Endodermal cell (in vitro differentiated cells): ENCODE results near the gene CACTIN. TPM values are rescaled to one million over a fixed set of nuclear protein-coding genes. Genes with fewer than 3 reads are reported as not detected.

Source experiments
- DNase-seq: peaks from one replicate; pipeline ENCODE4 v3.0.0-alpha.2; 2017
- H3K27ac ChIP-seq: 2 replicates; pipeline ENCODE4 v1.5.1; 2013; ENCODE audit warnings: mild to moderate bottlenecking, low read depth, low read length, moderate library complexity
- H3K27me3 ChIP-seq: 2 replicates; pipeline ENCODE4 v1.6.1; 2013; ENCODE audit warnings: mild to moderate bottlenecking, low read length, moderate library complexity; ENCODE audit not compliant: insufficient read depth, control insufficient read depth, poor library complexity, severe bottlenecking
- H3K36me3 ChIP-seq: 2 replicates; pipeline ENCODE4 v1.7.0; 2013; ENCODE audit warnings: mild to moderate bottlenecking, low read length, moderate library complexity; ENCODE audit not compliant: control insufficient read depth, insufficient read depth
- H3K4me1 ChIP-seq: one replicate; pipeline ENCODE4 v1.7.0; 2013; ENCODE audit warnings: low read length; ENCODE audit not compliant: control insufficient read depth, insufficient read depth
- H3K4me3 ChIP-seq: 2 replicates; pipeline ENCODE4 v1.5.1; 2013; ENCODE audit warnings: mild to moderate bottlenecking, low read length, moderate library complexity
- H3K9ac ChIP-seq: 2 replicates; pipeline ENCODE4 v1.6.1; 2013; ENCODE audit warnings: mild to moderate bottlenecking, low read length, moderate library complexity; ENCODE audit not compliant: poor library complexity, severe bottlenecking; ENCODE audit errors: extremely low read depth
- H3K9me3 ChIP-seq: 2 replicates; pipeline ENCODE4 v1.6.1; 2013; ENCODE audit warnings: mild to moderate bottlenecking, low read length, moderate library complexity; ENCODE audit not compliant: control insufficient read depth
- H3K27ac Mint-ChIP-seq: 2 replicates; pipeline ENCODE4 v1.8.0; 2020; ENCODE audit warnings: mixed read lengths
- H3K27me3 Mint-ChIP-seq: 2 replicates; pipeline ENCODE4 v1.8.0; 2021; ENCODE audit warnings: mild to moderate bottlenecking, mixed read lengths; ENCODE audit not compliant: insufficient read depth
- H3K36me3 Mint-ChIP-seq: 2 replicates; pipeline ENCODE4 v1.8.0; 2020; ENCODE audit warnings: low read depth, mixed read lengths
- H3K4me1 Mint-ChIP-seq: 2 replicates; pipeline ENCODE4 v1.8.0; 2020; ENCODE audit warnings: mixed read lengths
- H3K4me3 Mint-ChIP-seq: 2 replicates; pipeline ENCODE4 v1.8.0; 2020; ENCODE audit warnings: mild to moderate bottlenecking, moderate library complexity, mixed read lengths
- H3K9me3 Mint-ChIP-seq: 2 replicates; pipeline ENCODE4 v1.8.0; 2020; ENCODE audit warnings: mild to moderate bottlenecking, mixed read lengths
- CTCF ChIP-seq: fragments of 200-600 bp; sonication (generic); conservative IDR thresholded peaks from 2 replicates; pipeline ENCODE4 v1.5.0; 2021; ENCODE audit warnings: antibody characterized with exemption, mild to moderate bottlenecking
- WGBS, 2 experiments: methylation state at CpG; one replicate each; pipeline versions ENCODE4 v1.1.5 to v1.1.7; 2013; ENCODE audit warnings: missing lambda C conversion rate in 2 of 2, mixed read lengths in 1 of 2; ENCODE audit not compliant: insufficient coverage in 1 of 2, insufficient read length in 1 of 2; 5-methylcytosine and 5-hydroxymethylcytosine counted together
- total RNA-seq, 2 donors: library from RNA; stranded (reverse); fragmentation: NEBNext Ultra II Directional in 1 of 2; extraction: Animal tissue kit (Norgen Biotek cat#: 25700) in 1 of 2; gene quantifications; 2 replicates in 1 of 2; 3 replicates in 1 of 2; pipeline ENCODE4 v1.2.1, GENCODE V29; 2021

CACTIN gene
- total RNA-seq, 2 donors from 2014 or later, result 31.5 to 33.5 TPM

GRCh38 chr19:3664879-3665642, 38.5 kb upstream of the CACTIN start:
- Mint-ChIP-seq H3K4me1 (no peaks in the 10 kb centered on the region), H3K9me3 (no peaks in the 10 kb centered on the region), H3K4me3 (no peak overlapping the region), H3K36me3 (peaks cover 33% of the 10 kb centered on the region), H3K27ac (no peak overlapping the region), H3K27me3 (no peaks in the 10 kb centered on the region)
- Histone ChIP-seq H3K27me3 (no peaks in the 10 kb centered on the region), H3K9me3 (no peaks in the 10 kb centered on the region), H3K9ac (no peak overlapping the region), H3K4me3 (no peak overlapping the region), H3K36me3 (peaks cover 30% of the 10 kb centered on the region), H3K27ac (no peak overlapping the region), H3K4me1 (no peaks in the 10 kb centered on the region)
- no peak for TF ChIP-seq CTCF
- WGBS, 2 experiments, result 92 to 96% methylated on average over 16 to 19 of the region's 19 CpGs
- no peak for DNase-seq

GRCh38 chr19:3663838-3664237, 37.2 kb upstream of the CACTIN start:
- no peaks in the 10 kb centered on the region for H3K9me3 Mint-ChIP-seq
- Histone ChIP-seq H3K9ac (no peak overlapping the region), H3K27me3 (no peaks in the 10 kb centered on the region), H3K9me3 (no peaks in the 10 kb centered on the region), H3K4me1 (no peaks in the 10 kb centered on the region), H3K27ac (no peak overlapping the region), H3K4me3 (no peak overlapping the region), H3K36me3 (peaks cover 30% of the 10 kb centered on the region)
- DNase-seq, result no peak
- H3K4me1 Mint-ChIP-seq, result no peaks in the 10 kb centered on the region
- TF ChIP-seq CTCF, result no peak
- H3K27ac Mint-ChIP-seq, result no peak overlapping the region
- H3K4me3 Mint-ChIP-seq, result no peak overlapping the region
- 96 to 97% methylated on average over 16 to 18 of the region's 18 CpGs for WGBS, 2 experiments
- H3K27me3 Mint-ChIP-seq, result no peaks in the 10 kb centered on the region
- H3K36me3 Mint-ChIP-seq, result peaks cover 35% of the 10 kb centered on the region

- TF ChIP-seq CTCF, result no peak
- H3K9me3 ChIP-seq, result no peaks in the 10 kb centered on the region
- H3K36me3 ChIP-seq, result peaks cover 39% of the 10 kb centered on the region
- H3K4me1 ChIP-seq, result no peaks in the 10 kb centered on the region
- no peak overlapping the region for H3K4me3 ChIP-seq
- 93 to 95% methylated on average over 22 to 34 of the region's 34 CpGs for WGBS, 2 experiments
- peaks cover 49% of the 10 kb centered on the region for H3K36me3 Mint-ChIP-seq
- H3K27ac Mint-ChIP-seq, result no peak overlapping the region
- no peaks in the 10 kb centered on the region for H3K4me1 Mint-ChIP-seq
- no peaks in the 10 kb centered on the region for H3K27me3 ChIP-seq
- no peak overlapping the region for H3K4me3 Mint-ChIP-seq
- no peak for DNase-seq
- H3K27me3 Mint-ChIP-seq, result no peaks in the 10 kb centered on the region
- no peak overlapping the region for H3K27ac ChIP-seq
- no peak overlapping the region for H3K9ac ChIP-seq
- no peaks in the 10 kb centered on the region for H3K9me3 Mint-ChIP-seq
Observed at GRCh38 chr19:3661284-3662238, 35.0 kb upstream of the CACTIN start.
